Measurements from ENCODE around the gene GPC4. TPM values are rescaled to one million over a fixed set of nuclear protein-coding genes. Genes with fewer than 3 reads are reported as not detected.

GPC4 gene
- total RNA-seq, 1 donor from 2014 or later = 15.6 TPM

- no peaks in the 10 kb centered on the region for H3K36me3 Mint-ChIP-seq (ENCODE audit: low read depth, unreplicated experiment)
- H3K9me3 Mint-ChIP-seq (ENCODE audit: unreplicated experiment) = no peaks in the 10 kb centered on the region
- no peak overlapping the region for H3K27ac Mint-ChIP-seq (ENCODE audit: unreplicated experiment)
- TF ChIP-seq CTCF (IDR thresholded peaks at IDR 0.05; ENCODE audit: unreplicated experiment) = no peak
- no peak for DNase-seq (ENCODE audit: low spot score)
- peaks cover 13% of the 10 kb centered on the region for H3K4me1 Mint-ChIP-seq (ENCODE audit: unreplicated experiment)
- peaks cover 3% of the 10 kb centered on the region for H3K27me3 Mint-ChIP-seq (ENCODE audit: unreplicated experiment)
- no peak overlapping the region for H3K4me3 Mint-ChIP-seq (ENCODE audit: unreplicated experiment)
These were observed 2.1 kb upstream of the GPC4 start for GRCh38 chrX:133417364-133417763.

DNA sequence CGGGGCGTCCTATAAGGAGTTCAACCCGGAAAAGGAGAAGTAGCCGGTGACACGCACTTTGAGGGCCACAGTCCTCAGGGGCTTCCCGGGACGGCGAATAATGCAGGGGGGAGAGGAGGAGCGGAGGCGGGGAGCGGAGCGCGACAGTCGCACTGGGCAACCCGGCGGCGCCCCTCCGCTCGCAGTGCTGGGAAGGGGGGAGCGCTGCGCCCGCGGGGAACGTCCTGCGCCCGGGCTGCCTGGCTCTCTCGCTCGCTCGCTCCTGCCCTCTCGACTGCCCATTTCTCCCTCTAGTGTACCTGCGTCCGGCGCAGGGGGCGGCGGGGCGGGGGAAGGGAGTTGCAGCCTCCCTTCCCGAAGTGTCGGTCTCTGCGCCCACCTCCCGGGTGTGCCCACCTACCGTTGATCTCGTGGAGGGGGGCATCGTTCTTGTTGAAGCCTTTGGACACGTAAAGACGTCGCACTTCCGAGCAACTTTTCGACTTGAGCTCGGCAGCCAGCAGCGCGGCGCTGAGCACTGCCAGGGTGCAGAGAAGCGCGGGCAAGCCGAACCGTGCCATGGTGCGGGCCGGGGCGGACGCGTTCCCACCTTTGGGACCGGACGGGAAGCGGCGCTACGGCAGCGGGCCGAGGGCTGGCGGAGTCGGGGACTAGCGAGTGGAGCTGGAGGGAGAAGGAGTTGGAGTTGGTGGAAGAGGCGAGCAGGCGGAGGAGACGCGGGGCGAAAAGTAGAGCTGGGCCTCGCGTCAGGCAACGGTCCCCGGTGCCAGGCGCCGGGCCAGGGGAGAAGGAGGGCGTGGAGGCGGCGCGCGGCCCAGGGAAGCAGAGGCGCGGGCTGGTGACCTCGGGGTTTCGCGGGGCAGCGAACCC lies 648 bp downstream of the GPC4 start:
- peaks cover 13% of the 10 kb centered on the region for H3K4me1 Mint-ChIP-seq (ENCODE audit: unreplicated experiment)
- DNase-seq (ENCODE audit: low spot score) = peak; percentile 21
- TF ChIP-seq CTCF (IDR thresholded peaks at IDR 0.05; ENCODE audit: unreplicated experiment) = no peak
- no peak overlapping the region for H3K27ac Mint-ChIP-seq (ENCODE audit: unreplicated experiment)
- peaks cover 2% of the 10 kb centered on the region for H3K27me3 Mint-ChIP-seq (ENCODE audit: unreplicated experiment)
- H3K36me3 Mint-ChIP-seq (ENCODE audit: low read depth, unreplicated experiment) = no peaks in the 10 kb centered on the region
- no peaks in the 10 kb centered on the region for H3K9me3 Mint-ChIP-seq (ENCODE audit: unreplicated experiment)
- peak overlapping the region; percentile 96 for H3K4me3 Mint-ChIP-seq (ENCODE audit: unreplicated experiment)

DNA sequence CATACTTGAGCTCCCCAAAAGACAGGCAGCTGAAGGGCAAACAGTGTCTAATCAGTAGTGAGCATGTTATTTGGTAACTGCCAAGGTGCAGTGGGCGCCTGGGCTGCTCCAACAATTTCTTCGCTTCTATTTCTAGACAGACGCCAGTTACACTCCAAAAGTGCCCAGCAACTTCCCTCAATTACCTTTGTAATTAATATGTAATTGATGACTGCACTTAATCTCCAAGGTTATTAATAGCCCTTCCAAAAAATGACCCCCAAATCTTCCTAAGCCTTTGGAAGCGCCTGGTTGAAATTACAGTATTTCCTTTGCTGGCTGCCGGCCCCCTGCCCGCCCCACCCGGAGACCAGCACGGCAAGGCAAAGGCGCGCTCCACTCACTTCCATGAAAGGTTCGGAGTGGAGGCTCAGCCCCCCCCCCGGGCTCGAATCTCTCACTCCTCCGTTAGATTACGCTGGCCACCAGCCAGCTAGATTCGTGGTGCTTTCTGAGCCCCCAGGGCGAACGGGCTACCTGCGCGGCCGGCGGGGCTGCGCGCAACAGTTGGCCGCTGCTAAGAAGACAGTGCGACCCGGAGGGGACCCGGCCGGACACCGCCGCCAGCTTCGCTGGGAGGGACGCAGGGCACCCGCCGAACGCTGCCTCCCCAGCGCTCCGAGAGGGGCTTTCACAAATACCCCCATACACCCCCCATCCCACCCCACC lies 1.9 kb downstream of the GPC4 start:
- peak; percentile 3 for DNase-seq (ENCODE audit: low spot score)
- H3K36me3 Mint-ChIP-seq (ENCODE audit: low read depth, unreplicated experiment) = no peaks in the 10 kb centered on the region
- H3K9me3 Mint-ChIP-seq (ENCODE audit: unreplicated experiment) = no peaks in the 10 kb centered on the region
- no peak for TF ChIP-seq CTCF (IDR thresholded peaks at IDR 0.05; ENCODE audit: unreplicated experiment)
- H3K27me3 Mint-ChIP-seq (ENCODE audit: unreplicated experiment) = peaks cover 2% of the 10 kb centered on the region
- H3K4me1 Mint-ChIP-seq (ENCODE audit: unreplicated experiment) = peaks cover 13% of the 10 kb centered on the region
- H3K27ac Mint-ChIP-seq (ENCODE audit: unreplicated experiment) = no peak overlapping the region
- H3K4me3 Mint-ChIP-seq (ENCODE audit: unreplicated experiment) = peak overlapping the region; percentile 85

DNA sequence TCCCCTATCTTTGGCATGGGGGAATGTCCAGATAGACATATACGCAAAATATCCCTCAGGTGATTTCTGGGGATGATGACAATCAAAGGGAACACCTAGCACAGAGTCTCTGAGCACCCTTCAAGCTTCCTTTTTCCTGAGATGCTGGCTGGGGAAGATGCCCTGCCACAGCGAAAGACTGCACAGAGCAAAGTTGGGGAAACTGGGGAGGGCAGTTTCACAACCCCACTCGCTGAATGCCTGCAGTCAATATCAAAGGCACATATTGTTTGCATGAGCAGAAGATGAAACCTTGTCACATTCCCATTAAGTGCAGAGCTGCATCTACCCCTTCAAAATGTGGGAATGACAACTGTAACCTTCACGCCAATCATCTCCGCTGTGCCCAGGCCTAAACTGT lies 2.6 kb downstream of the GPC4 start:
- Mint-ChIP-seq H3K27me3 (ENCODE audit: unreplicated experiment) (peaks cover 2% of the 10 kb centered on the region), H3K9me3 (ENCODE audit: unreplicated experiment) (no peaks in the 10 kb centered on the region), H3K4me3 (ENCODE audit: unreplicated experiment) (peak overlapping the region; percentile 85), H3K27ac (ENCODE audit: unreplicated experiment) (no peak overlapping the region), H3K4me1 (ENCODE audit: unreplicated experiment) (peaks cover 13% of the 10 kb centered on the region), H3K36me3 (ENCODE audit: low read depth, unreplicated experiment) (no peaks in the 10 kb centered on the region)
- no peak for TF ChIP-seq CTCF (IDR thresholded peaks at IDR 0.05; ENCODE audit: unreplicated experiment)
- no peak for DNase-seq (ENCODE audit: low spot score)

DNA sequence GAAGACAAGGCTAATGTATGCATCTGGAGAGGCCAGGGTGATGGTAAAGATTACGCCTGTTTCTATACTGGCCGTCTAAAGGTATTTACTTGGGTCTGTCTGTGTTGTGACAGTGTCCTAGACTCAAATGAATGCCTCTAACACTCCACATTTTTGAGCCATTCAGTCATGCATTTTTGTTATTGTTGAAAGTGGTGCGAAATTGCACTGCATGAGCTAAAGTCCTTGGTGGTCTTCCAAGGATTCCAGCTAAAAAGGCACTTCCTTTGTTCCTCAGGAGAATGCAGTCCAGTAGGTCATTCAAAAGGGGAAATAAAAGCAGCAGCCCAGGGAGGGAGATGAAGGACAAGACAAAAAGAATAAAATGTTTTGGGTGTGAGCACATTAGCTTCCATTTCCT lies 3.0 kb downstream of the GPC4 start:
- Mint-ChIP-seq H3K27me3 (ENCODE audit: unreplicated experiment) (peaks cover 2% of the 10 kb centered on the region), H3K4me1 (ENCODE audit: unreplicated experiment) (peaks cover 13% of the 10 kb centered on the region), H3K36me3 (ENCODE audit: low read depth, unreplicated experiment) (no peaks in the 10 kb centered on the region), H3K27ac (ENCODE audit: unreplicated experiment) (no peak overlapping the region), H3K9me3 (ENCODE audit: unreplicated experiment) (no peaks in the 10 kb centered on the region), H3K4me3 (ENCODE audit: unreplicated experiment) (no peak overlapping the region)
- no peak for TF ChIP-seq CTCF (IDR thresholded peaks at IDR 0.05; ENCODE audit: unreplicated experiment)
- no peak for DNase-seq (ENCODE audit: low spot score)

All from endothelial cell (in vitro differentiated cells).